Measurements from ENCODE around the gene TAF11L5. TPM values are rescaled to one million over a fixed set of nuclear protein-coding genes. Genes with fewer than 3 reads are reported as not detected.

Gene TAF11L5
- polyA plus RNA-seq, 3 donors: not detected

Other genes starting within 250 kb of the TAF11L5 start
- not detected for gene TAF11L2, start 27.0 kb upstream of the TAF11L5 start, polyA plus RNA-seq
- gene TAF11L3, start 6.9 kb upstream of the TAF11L5 start, polyA plus RNA-seq: not detected
- not detected for gene TAF11L4, start 3.4 kb upstream of the TAF11L5 start, polyA plus RNA-seq
- gene TAF11L6, start 3.4 kb downstream of the TAF11L5 start, polyA plus RNA-seq: not detected
- gene TAF11L7, start 60.5 kb downstream of the TAF11L5 start, polyA plus RNA-seq: not detected
- gene TAF11L8, start 65.7 kb downstream of the TAF11L5 start, polyA plus RNA-seq: not detected
- gene TAF11L9, start 69.2 kb downstream of the TAF11L5 start, polyA plus RNA-seq: not detected
- not detected for gene TAF11L10, start 72.6 kb downstream of the TAF11L5 start, polyA plus RNA-seq
- not detected for gene TAF11L11, start 78.9 kb downstream of the TAF11L5 start, polyA plus RNA-seq
- not detected for gene TAF11L12, start 85.2 kb downstream of the TAF11L5 start, polyA plus RNA-seq
- gene TAF11L13, start 106.9 kb downstream of the TAF11L5 start, polyA plus RNA-seq: not detected
- not detected for gene TAF11L14, start 109.2 kb downstream of the TAF11L5 start, polyA plus RNA-seq

All from adipose tissue (tissue), 3 donors.